Astrocyte (in vitro differentiated cells and primary cell): ENCODE results near the gene C21orf91. TPM values are rescaled to one million over a fixed set of nuclear protein-coding genes. Genes with fewer than 3 reads are reported as not detected.
A peak's percentile ranks its signal among the peaks of the same experiment; 100 is the strongest.

Source experiments
- DNase-seq: peaks from one replicate; pipeline ENCODE4 v3.0.0-alpha.2; 2010; ENCODE audit warnings: low read depth
- FAIRE-seq: peaks from 2 replicates; lab custom pipeline; 2011; peaks lifted over from hg19 to GRCh38; lab: Jason Lieb, UNC
- H2AFZ ChIP-seq: 2 replicates; pipeline ENCODE4 v1.6.0; 2012; ENCODE audit warnings: low read depth, low read length, inconsistent platforms
- H3K27ac ChIP-seq: 2 replicates; pipeline ENCODE4 v1.5.1; 2011; ENCODE audit warnings: low read depth, low read length, inconsistent platforms
- H3K27me3 ChIP-seq: 2 replicates; pipeline ENCODE4 v1.6.0; 2011; ENCODE audit warnings: low read length, inconsistent platforms; ENCODE audit not compliant: insufficient read depth
- H3K36me3 ChIP-seq: 2 replicates; pipeline ENCODE4 v1.5.1; 2011; ENCODE audit warnings: low read length, inconsistent platforms; ENCODE audit not compliant: insufficient read depth
- H3K4me1 ChIP-seq: 2 replicates; pipeline ENCODE4 v1.5.1; 2011; ENCODE audit warnings: low read length, inconsistent platforms; ENCODE audit not compliant: insufficient read depth
- H3K4me2 ChIP-seq: 2 replicates; pipeline ENCODE4 v1.6.0; 2012; ENCODE audit warnings: low read length, inconsistent platforms
- H3K4me3 ChIP-seq: 2 replicates; pipeline ENCODE4 v1.5.1; 2011; ENCODE audit warnings: low read depth, mild to moderate bottlenecking, low read length, inconsistent platforms; ENCODE audit not compliant: insufficient read depth
- H3K79me2 ChIP-seq: 2 replicates; pipeline ENCODE4 v1.6.0; 2012; ENCODE audit warnings: mild to moderate bottlenecking, low read length, inconsistent platforms; ENCODE audit not compliant: insufficient read depth
- H3K9ac ChIP-seq: 2 replicates; pipeline ENCODE4 v1.6.0; 2012; ENCODE audit warnings: mild to moderate bottlenecking, low read length, inconsistent platforms
- H3K9me3 ChIP-seq: 2 replicates; pipeline ENCODE4 v1.5.1; 2012; ENCODE audit warnings: low read depth, mild to moderate bottlenecking, low read length, inconsistent platforms; ENCODE audit not compliant: insufficient read depth
- H4K20me1 ChIP-seq: 2 replicates; pipeline ENCODE4 v1.6.0; 2012; ENCODE audit warnings: low read length, inconsistent platforms; ENCODE audit not compliant: insufficient read depth
- H3K27ac Mint-ChIP-seq: one replicate; pipeline ENCODE4 v1.8.0; 2021; ENCODE audit warnings: mild to moderate bottlenecking, mixed read lengths; ENCODE audit not compliant: unreplicated experiment
- H3K27me3 Mint-ChIP-seq: one replicate; pipeline ENCODE4 v1.8.0; 2021; ENCODE audit warnings: low read depth, mixed read lengths; ENCODE audit not compliant: unreplicated experiment
- H3K36me3 Mint-ChIP-seq: one replicate; pipeline ENCODE4 v1.8.0; 2021; ENCODE audit warnings: low read depth, mixed read lengths; ENCODE audit not compliant: unreplicated experiment
- H3K4me1 Mint-ChIP-seq: one replicate; pipeline ENCODE4 v1.8.0; 2021; ENCODE audit warnings: low read depth, mixed read lengths; ENCODE audit not compliant: unreplicated experiment
- H3K4me3 Mint-ChIP-seq: one replicate; pipeline ENCODE4 v1.8.0; 2021; ENCODE audit warnings: mild to moderate bottlenecking, moderate library complexity, mixed read lengths; ENCODE audit not compliant: unreplicated experiment
- H3K9me3 Mint-ChIP-seq: one replicate; pipeline ENCODE4 v1.8.0; 2021; ENCODE audit warnings: mild to moderate bottlenecking, mixed read lengths; ENCODE audit not compliant: unreplicated experiment
- CTCF ChIP-seq: IDR thresholded peaks from 2 replicates; pipeline ENCODE4 v1.5.1; 2011; ENCODE audit warnings: low read depth, mild to moderate bottlenecking, inconsistent platforms, low read length, moderate library complexity; ENCODE audit not compliant: insufficient read depth
- EZH2 ChIP-seq: IDR thresholded peaks from 2 replicates; pipeline ENCODE4 v1.6.1; 2012; ENCODE audit warnings: mild to moderate bottlenecking, low read length, inconsistent platforms; ENCODE audit not compliant: insufficient read depth
- total RNA-seq: library from RNA; stranded (reverse); gene quantifications from 2 replicates; pipeline ENCODE4 v1.2.1, GENCODE V29; 2021

The C21orf91 gene
- total RNA-seq, 1 donor from 2014 or later: 31.9 TPM

DNA sequence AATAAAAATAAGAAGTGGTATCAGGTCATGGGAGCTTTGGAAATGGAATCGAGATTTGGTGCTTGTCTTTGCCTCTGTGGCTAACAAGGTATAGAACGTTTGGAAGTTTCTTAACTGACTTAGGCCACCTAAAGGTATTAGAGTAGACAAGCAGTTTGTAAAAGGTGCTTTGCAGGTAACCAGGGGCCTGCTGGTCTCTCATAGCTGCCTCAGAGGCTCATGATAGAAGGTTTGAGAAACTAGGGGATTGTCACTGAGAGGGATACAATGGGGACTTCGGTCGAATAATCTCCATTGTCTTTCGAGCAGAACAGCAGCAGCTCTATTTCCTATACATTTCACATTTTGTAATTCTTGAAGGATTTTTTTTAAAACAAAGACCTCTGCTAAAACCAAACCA lies 37.6 kb downstream of the C21orf91 start:
- Histone ChIP-seq H3K9me3 (no peaks in the 10 kb centered on the region), H3K4me1 (no peaks in the 10 kb centered on the region), H2AFZ (no peak overlapping the region), H3K79me2 (no peaks in the 10 kb centered on the region), H3K4me3 (no peak overlapping the region), H4K20me1 (no peaks in the 10 kb centered on the region), H3K27ac (no peak overlapping the region), H3K36me3 (no peaks in the 10 kb centered on the region), H3K27me3 (no peaks in the 10 kb centered on the region), H3K9ac (no peak overlapping the region), H3K4me2 (no peak overlapping the region)
- H3K9me3 Mint-ChIP-seq: peaks cover 3% of the 10 kb centered on the region
- TF ChIP-seq CTCF (no peak), EZH2 (no peak)
- no peak for DNase-seq
- H3K27me3 Mint-ChIP-seq: no peaks in the 10 kb centered on the region
- H3K4me3 Mint-ChIP-seq: no peak overlapping the region
- H3K36me3 Mint-ChIP-seq: peaks cover 37% of the 10 kb centered on the region
- FAIRE-seq: no peak
- H3K4me1 Mint-ChIP-seq: peaks cover 8% of the 10 kb centered on the region
- no peak overlapping the region for H3K27ac Mint-ChIP-seq

- peaks cover 8% of the 10 kb centered on the region for H3K4me1 Mint-ChIP-seq
- no peak overlapping the region for H3K4me3 ChIP-seq
- FAIRE-seq: no peak
- H3K27ac ChIP-seq: no peak overlapping the region
- H3K27me3 ChIP-seq: no peaks in the 10 kb centered on the region
- no peaks in the 10 kb centered on the region for H3K79me2 ChIP-seq
- peaks cover 35% of the 10 kb centered on the region for H3K36me3 Mint-ChIP-seq
- peak; percentile 4 for DNase-seq
- H3K27ac Mint-ChIP-seq: no peak overlapping the region
- no peak overlapping the region for H3K4me2 ChIP-seq
- H3K27me3 Mint-ChIP-seq: no peaks in the 10 kb centered on the region
- H3K4me1 ChIP-seq: no peaks in the 10 kb centered on the region
- TF ChIP-seq CTCF: no peak
- no peak for TF ChIP-seq EZH2
- H2AFZ ChIP-seq: no peak overlapping the region
- no peaks in the 10 kb centered on the region for H4K20me1 ChIP-seq
- no peaks in the 10 kb centered on the region for H3K36me3 ChIP-seq
- H3K9me3 Mint-ChIP-seq: peaks cover 4% of the 10 kb centered on the region
- no peaks in the 10 kb centered on the region for H3K9me3 ChIP-seq
- no peak overlapping the region for H3K9ac ChIP-seq
- no peak overlapping the region for H3K4me3 Mint-ChIP-seq
These were observed 38.6 kb downstream of the C21orf91 start for GRCh38 chr21:17780539-17780938.

DNA sequence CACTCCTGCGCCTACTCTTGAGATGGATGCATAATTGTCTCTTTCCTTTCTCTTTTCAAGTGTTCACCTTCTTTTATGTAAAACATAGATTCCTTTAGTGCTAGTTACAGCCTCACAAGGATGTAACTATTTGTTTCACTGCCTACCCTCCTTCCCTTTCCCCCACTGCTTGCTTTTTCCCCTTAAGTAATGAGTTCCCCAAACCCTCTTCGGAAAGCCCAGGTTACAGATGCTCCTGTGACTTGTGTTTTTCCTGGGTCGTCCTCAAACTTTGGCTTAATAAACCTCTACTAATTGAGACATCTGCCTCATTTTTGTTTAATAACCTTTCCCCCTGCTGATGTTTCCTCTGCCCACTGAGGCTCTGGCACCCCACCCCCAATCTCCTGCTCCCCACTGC lies 39.2 kb downstream of the C21orf91 start:
- Histone ChIP-seq H3K27me3 (no peaks in the 10 kb centered on the region), H3K27ac (no peak overlapping the region), H3K4me3 (no peak overlapping the region), H3K9me3 (no peaks in the 10 kb centered on the region), H3K4me1 (no peaks in the 10 kb centered on the region), H2AFZ (no peak overlapping the region), H3K36me3 (no peaks in the 10 kb centered on the region), H3K4me2 (no peak overlapping the region), H4K20me1 (no peaks in the 10 kb centered on the region), H3K9ac (no peak overlapping the region), H3K79me2 (no peaks in the 10 kb centered on the region)
- no peak overlapping the region for H3K4me3 Mint-ChIP-seq
- H3K4me1 Mint-ChIP-seq: peaks cover 7% of the 10 kb centered on the region
- no peak for DNase-seq
- TF ChIP-seq EZH2: no peak
- TF ChIP-seq CTCF: no peak
- FAIRE-seq: no peak
- H3K9me3 Mint-ChIP-seq: peaks cover 4% of the 10 kb centered on the region
- no peaks in the 10 kb centered on the region for H3K27me3 Mint-ChIP-seq
- H3K36me3 Mint-ChIP-seq: peaks cover 30% of the 10 kb centered on the region
- no peak overlapping the region for H3K27ac Mint-ChIP-seq
